GM10248 (cell line): Measurements from ENCODE around the gene PCNX1.

Experiments used
- CTCF ChIA-PET: fragments of 300-600 bp; sonication (Branson Sonifier 250); formaldehyde crosslinking; extraction: SDS; loops from one replicate; lab custom pipeline; 2021; ENCODE audit warnings: antibody characterized with exemption; lab: Yijun Ruan, JAX
- POLR2A ChIA-PET: fragments of 350-650 bp; sonication (Branson Sonifier 250); formaldehyde crosslinking; extraction: SDS; loops from one replicate; lab custom pipeline; 2020; ENCODE audit warnings: antibody characterized with exemption; lab: Yijun Ruan, JAX
- DNase-seq: peaks from one replicate; pipeline ENCODE4 v3.0.0; 2012; ENCODE audit errors: extremely low spot score
- CTCF ChIP-seq: IDR thresholded peaks from 2 replicates; pipeline ENCODE4 v1.5.1; 2012; ENCODE audit warnings: mild to moderate bottlenecking, low read depth; ENCODE audit errors: extremely low read depth, missing control alignments, control extremely low read depth

PCNX1 gene

GRCh38 chr14:70982200-70982599 is 74.9 kb downstream of the PCNX1 start:
- ChIA-PET CTCF (interaction anchor here (0.6 kb wide), 1 partner anchor 75 kb away, joined by 3 read pairs; the partner anchor contains the start of gene PCNX1), POLR2A (no interaction called here)
- DNase-seq, result no peak
- no peak for TF ChIP-seq CTCF

- ChIA-PET CTCF (no interaction called here), POLR2A (no interaction called here)
- TF ChIP-seq CTCF, result no peak
- no peak for DNase-seq
These were observed 79.8 kb downstream of the PCNX1 start for GRCh38 chr14:70987041-70987440.

GRCh38 chr14:70988452-70988851 is 81.2 kb downstream of the PCNX1 start:
- CTCF ChIA-PET, result interaction anchor here (0.7 to 1.5 kb wide), 4 partner anchors 8 to 15 kb away, joined by 3 to 6 read pairs (median 4); no protein-coding TSS in a partner anchor
- no peak for DNase-seq
- no peak for TF ChIP-seq CTCF
- POLR2A ChIA-PET, result no interaction called here

- CTCF ChIA-PET, result no interaction called here
- no peak for DNase-seq
- POLR2A ChIA-PET, result no interaction called here
- TF ChIP-seq CTCF, result no peak
These were observed 86.7 kb downstream of the PCNX1 start for GRCh38 chr14:70993931-70994330.

- ChIA-PET POLR2A (no interaction called here), CTCF (no interaction called here)
- no peak for TF ChIP-seq CTCF
- DNase-seq, result no peak
These were observed 88.0 kb downstream of the PCNX1 start for GRCh38 chr14:70995211-70995610.

- ChIA-PET CTCF (no interaction called here), POLR2A (no interaction called here)
- no peak for TF ChIP-seq CTCF
- no peak for DNase-seq
These were observed 88.4 kb downstream of the PCNX1 start for GRCh38 chr14:70995671-70996070.
